T follicular helper cell (primary cell): Measurements from ENCODE around the gene SLC52A3.

Experiments
- DNase-seq: peaks from one replicate; pipeline ENCODE4 v3.0.0-alpha.2; 2020; ENCODE audit warnings: low read depth

The SLC52A3 gene

GRCh38 chr20:766906-767305 lies 1.4 kb downstream of the SLC52A3 start:
- no peak for DNase-seq

GRCh38 chr20:764255-764654 lies 4.0 kb downstream of the SLC52A3 start:
- no peak for DNase-seq

- no peak for DNase-seq
Measured at GRCh38 chr20:761418-762381, 6.6 kb downstream of the SLC52A3 start.

- DNase-seq: peak; percentile 3
Measured at GRCh38 chr20:760751-761417, 7.4 kb downstream of the SLC52A3 start.

GRCh38 chr20:757506-757905 lies 10.8 kb downstream of the SLC52A3 start:
- DNase-seq: no peak

- no peak for DNase-seq
Measured at GRCh38 chr20:755941-756340, 12.4 kb downstream of the SLC52A3 start.

GRCh38 chr20:754904-755303 lies 13.4 kb downstream of the SLC52A3 start:
- DNase-seq: no peak

GRCh38 chr20:753897-754635 lies 14.2 kb downstream of the SLC52A3 start:
- DNase-seq: no peak

GRCh38 chr20:753136-753535 lies 15.2 kb downstream of the SLC52A3 start:
- no peak for DNase-seq

- no peak for DNase-seq
Measured at GRCh38 chr20:752291-752690, 16.0 kb downstream of the SLC52A3 start.

- DNase-seq: no peak
Measured at GRCh38 chr20:751761-752160, 16.5 kb downstream of the SLC52A3 start.

GRCh38 chr20:750801-751200 lies 17.5 kb downstream of the SLC52A3 start:
- DNase-seq: no peak

- no peak for DNase-seq
Measured at GRCh38 chr20:745683-746301, 22.5 kb downstream of the SLC52A3 start.

GRCh38 chr20:742156-742555 lies 26.1 kb downstream of the SLC52A3 start:
- DNase-seq: no peak

GRCh38 chr20:741620-742019 lies 26.7 kb downstream of the SLC52A3 start:
- DNase-seq: no peak

- no peak for DNase-seq
Measured at GRCh38 chr20:740162-740561, 28.1 kb downstream of the SLC52A3 start.

GRCh38 chr20:739736-740135 lies 28.6 kb downstream of the SLC52A3 start:
- no peak for DNase-seq

GRCh38 chr20:733861-734260 lies 34.4 kb downstream of the SLC52A3 start:
- no peak for DNase-seq

- DNase-seq: no peak
Measured at GRCh38 chr20:732727-733126, 35.6 kb downstream of the SLC52A3 start.

GRCh38 chr20:731891-732560 lies 36.3 kb downstream of the SLC52A3 start:
- DNase-seq: no peak

GRCh38 chr20:730005-730404 lies 38.3 kb downstream of the SLC52A3 start:
- DNase-seq: no peak
